Hepatocyte (in vitro differentiated cells): Measurements from ENCODE around the gene OSTC. TPM values are rescaled to one million over a fixed set of nuclear protein-coding genes. Genes with fewer than 3 reads are reported as not detected.
"Not testable (repeated sequence)": the region's sequence is repeated elsewhere in the genome, so short reads cannot be mapped to it uniquely, and the experiment has no call there.

Experiments
- DNase-seq: peaks from one replicate; pipeline ENCODE4 v3.0.0-alpha.2; 2016; ENCODE audit warnings: low spot score
- H2AFZ ChIP-seq: fragments of 200-600 bp; sonication (generic); 2 replicates; pipeline ENCODE4 v1.6.0; 2016; ENCODE audit warnings: antibody characterized with exemption, mild to moderate bottlenecking
- H3K27ac ChIP-seq: fragments of 200-600 bp; sonication (generic); 2 replicates; pipeline ENCODE4 v1.5.1; 2016; ENCODE audit warnings: mild to moderate bottlenecking
- H3K27me3 ChIP-seq: fragments of 200-600 bp; sonication (generic); 2 replicates; pipeline ENCODE4 v1.6.1; 2016
- H3K36me3 ChIP-seq: fragments of 200-600 bp; sonication (generic); replicated peaks from 2 replicates; pipeline ENCODE4 v1.5.1; 2016; ENCODE audit warnings: low read depth; ENCODE audit not compliant: insufficient read depth
- H3K4me1 ChIP-seq: fragments of 200-600 bp; sonication (generic); 2 replicates; pipeline ENCODE4 v1.5.1; 2016; ENCODE audit warnings: mild to moderate bottlenecking, moderate library complexity; ENCODE audit not compliant: insufficient read depth
- H3K4me2 ChIP-seq: fragments of 200-600 bp; sonication (generic); 2 replicates; pipeline ENCODE4 v1.6.0; 2016
- H3K4me3 ChIP-seq: fragments of 200-600 bp; sonication (generic); 2 replicates; pipeline ENCODE4 v1.5.1; 2016; ENCODE audit warnings: mild to moderate bottlenecking
- H3K79me2 ChIP-seq: fragments of 200-600 bp; sonication (generic); 2 replicates; pipeline ENCODE4 v1.6.0; 2017; ENCODE audit warnings: mild to moderate bottlenecking
- H3K9me2 ChIP-seq: fragments of 200-600 bp; sonication (generic); replicated peaks from 2 replicates; pipeline ENCODE4 v1.6.0; 2017; ENCODE audit warnings: mild to moderate bottlenecking; ENCODE audit not compliant: insufficient read depth
- H3K9me3 ChIP-seq: fragments of 200-600 bp; sonication (generic); 2 replicates; pipeline ENCODE4 v1.5.1; 2016; ENCODE audit warnings: low read depth, mild to moderate bottlenecking
- H4K20me1 ChIP-seq: fragments of 200-600 bp; sonication (generic); 2 replicates; pipeline ENCODE4 v1.6.0; 2016; ENCODE audit warnings: mild to moderate bottlenecking; ENCODE audit not compliant: insufficient read depth, poor library complexity, severe bottlenecking
- EZH2 ChIP-seq: fragments of 200-600 bp; sonication (generic); IDR thresholded peaks from 2 replicates; pipeline ENCODE4 v1.6.1; 2016; ENCODE audit warnings: antibody characterized with exemption, mild to moderate bottlenecking, borderline replicate concordance
- EZH2phosphoT487 ChIP-seq: fragments of 200-600 bp; sonication (generic); IDR thresholded peaks from one replicate; pipeline ENCODE4 v1.6.1; 2018; ENCODE audit warnings: antibody characterized with exemption, mild to moderate bottlenecking, low read depth, moderate library complexity; ENCODE audit not compliant: unreplicated experiment, severe bottlenecking
- WGBS: methylation state at CpG from one replicate; pipeline ENCODE4 v1.1.6; 2016; ENCODE audit warnings: low lambda C conversion rate; ENCODE audit errors: missing lambda C conversion rate; 5-methylcytosine and 5-hydroxymethylcytosine counted together
- polyA plus RNA-seq: library from polyadenylated mRNA; unstranded; fragments of >200 nt; fragmentation: Nextera tagmentation; extraction: Ambion mirVana; gene quantifications from 2 replicates; pipeline ENCODE4 v1.2.1, GENCODE V29; 2016
- total RNA-seq: library from RNA; depleted of rRNA; stranded (reverse); fragments of >200 nt; gene quantifications from 2 replicates; pipeline ENCODE4 v1.2.3, GENCODE V29; 2014
- TF ChIP-seq, protein P1 (sequence below): fragments of 200-600 bp; sonication (generic); IDR thresholded peaks from 2 replicates; pipeline ENCODE4 v1.5.1; 2016; ENCODE audit warnings: antibody characterized with exemption, mild to moderate bottlenecking; ENCODE audit not compliant: poor library complexity

Gene OSTC
- total and polyA plus RNA-seq, 2 experiments from 2014 or later: 372 to 425 TPM

DNA sequence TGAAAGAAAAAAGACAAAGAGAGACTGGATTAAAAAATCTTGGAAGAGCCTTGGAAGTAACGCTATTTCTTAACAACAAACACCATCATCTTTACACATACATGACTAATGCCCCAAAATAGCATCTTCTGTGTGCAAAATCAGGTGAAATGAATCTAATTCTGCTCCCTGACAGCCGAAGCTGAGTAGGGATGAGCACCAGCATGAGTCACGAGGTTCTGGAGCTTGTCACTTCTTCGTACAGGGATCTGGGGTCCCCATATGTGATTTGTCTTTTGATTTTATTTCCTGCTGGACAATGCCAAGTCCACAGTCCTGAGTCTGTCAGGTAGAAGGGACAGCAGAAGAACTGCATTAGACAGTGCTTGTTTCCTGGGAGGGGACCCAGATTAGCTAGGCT, 55.9 kb downstream of the OSTC start:
- DNase-seq: no peak
- H3K4me1 ChIP-seq: no peaks in the 10 kb centered on the region
- no peaks in the 10 kb centered on the region for H4K20me1 ChIP-seq
- WGBS: 65% methylated on average over 4 of the region's 4 CpGs
- no peaks in the 10 kb centered on the region for H3K79me2 ChIP-seq
- no peak overlapping the region for H3K27ac ChIP-seq
- TF ChIP-seq, protein P1, sequence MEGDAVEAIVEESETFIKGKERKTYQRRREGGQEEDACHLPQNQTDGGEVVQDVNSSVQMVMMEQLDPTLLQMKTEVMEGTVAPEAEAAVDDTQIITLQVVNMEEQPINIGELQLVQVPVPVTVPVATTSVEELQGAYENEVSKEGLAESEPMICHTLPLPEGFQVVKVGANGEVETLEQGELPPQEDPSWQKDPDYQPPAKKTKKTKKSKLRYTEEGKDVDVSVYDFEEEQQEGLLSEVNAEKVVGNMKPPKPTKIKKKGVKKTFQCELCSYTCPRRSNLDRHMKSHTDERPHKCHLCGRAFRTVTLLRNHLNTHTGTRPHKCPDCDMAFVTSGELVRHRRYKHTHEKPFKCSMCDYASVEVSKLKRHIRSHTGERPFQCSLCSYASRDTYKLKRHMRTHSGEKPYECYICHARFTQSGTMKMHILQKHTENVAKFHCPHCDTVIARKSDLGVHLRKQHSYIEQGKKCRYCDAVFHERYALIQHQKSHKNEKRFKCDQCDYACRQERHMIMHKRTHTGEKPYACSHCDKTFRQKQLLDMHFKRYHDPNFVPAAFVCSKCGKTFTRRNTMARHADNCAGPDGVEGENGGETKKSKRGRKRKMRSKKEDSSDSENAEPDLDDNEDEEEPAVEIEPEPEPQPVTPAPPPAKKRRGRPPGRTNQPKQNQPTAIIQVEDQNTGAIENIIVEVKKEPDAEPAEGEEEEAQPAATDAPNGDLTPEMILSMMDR: no peak
- no peak for TF ChIP-seq EZH2phosphoT487
- no peak for TF ChIP-seq EZH2
- no peaks in the 10 kb centered on the region for H3K27me3 ChIP-seq
- no peaks in the 10 kb centered on the region for H3K9me2 ChIP-seq
- no peaks in the 10 kb centered on the region for H3K9me3 ChIP-seq
- H3K4me2 ChIP-seq: no peak overlapping the region
- H3K4me3 ChIP-seq: no peak overlapping the region
- no peak overlapping the region for H2AFZ ChIP-seq
- H3K36me3 ChIP-seq: no peaks in the 10 kb centered on the region

DNA sequence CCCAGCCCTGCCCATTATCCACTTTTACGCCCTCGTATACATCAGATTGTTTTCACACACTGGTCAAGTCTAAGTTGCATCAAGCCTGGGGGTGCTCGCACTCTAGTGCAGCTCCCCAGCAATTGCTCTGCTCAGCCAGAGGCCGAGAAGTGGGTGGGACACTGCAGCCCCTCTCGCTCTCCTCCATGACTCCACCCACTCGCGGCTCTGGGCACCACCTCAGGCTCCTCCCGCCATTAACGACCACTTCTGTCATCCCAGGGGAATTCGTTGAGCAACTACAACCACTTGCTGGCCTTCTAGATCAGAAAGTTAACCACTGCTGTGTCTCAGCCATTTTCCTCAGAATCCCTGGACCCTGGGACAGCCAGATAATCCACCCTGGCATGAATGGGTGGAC, 58.8 kb downstream of the OSTC start:
- WGBS: 89% methylated on average over 10 of the region's 10 CpGs

DNA sequence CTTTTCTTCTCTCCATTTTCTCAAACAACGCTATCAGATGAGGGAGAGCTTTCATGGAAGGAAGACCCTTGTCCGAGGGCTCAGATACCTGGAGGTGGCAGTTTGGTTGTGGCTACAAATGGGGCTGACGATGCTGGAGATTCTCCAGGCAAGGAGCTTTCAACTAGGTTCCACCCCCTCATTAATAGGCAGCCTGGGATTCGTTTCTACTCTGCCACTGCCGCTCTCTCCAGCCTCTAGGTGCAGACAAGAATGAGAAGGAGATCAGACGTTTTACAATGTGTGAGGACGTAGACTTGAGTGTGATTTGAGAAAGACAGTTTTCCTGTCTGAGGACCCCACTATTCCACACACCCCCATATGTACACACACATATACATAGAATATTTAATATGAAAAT, 59.3 kb downstream of the OSTC start:
- Histone ChIP-seq H2AFZ (no peak overlapping the region), H3K4me1 (peaks cover under 1% of the 10 kb centered on the region), H3K9me3 (no peaks in the 10 kb centered on the region), H3K4me2 (no peak overlapping the region), H3K79me2 (no peaks in the 10 kb centered on the region), H3K27ac (no peak overlapping the region), H3K27me3 (no peaks in the 10 kb centered on the region), H3K36me3 (no peaks in the 10 kb centered on the region), H4K20me1 (no peaks in the 10 kb centered on the region), H3K4me3 (no peak overlapping the region), H3K9me2 (no peaks in the 10 kb centered on the region)
- WGBS: 62% methylated on average over 7 of the region's 7 CpGs
- no peak for DNase-seq
- TF ChIP-seq EZH2phosphoT487 (no peak), EZH2 (no peak)
- TF ChIP-seq, protein P1: no peak

More for the DNA sequence above, 58.8 kb downstream of the OSTC start:
- Histone ChIP-seq H3K9me2 (no peaks in the 10 kb centered on the region), H3K79me2 (no peaks in the 10 kb centered on the region), H3K27ac (no peak overlapping the region), H4K20me1 (no peaks in the 10 kb centered on the region), H3K9me3 (no peaks in the 10 kb centered on the region), H3K27me3 (no peaks in the 10 kb centered on the region), H3K4me1 (no peaks in the 10 kb centered on the region), H2AFZ (no peak overlapping the region), H3K4me2 (no peak overlapping the region), H3K36me3 (no peaks in the 10 kb centered on the region), H3K4me3 (no peak overlapping the region)
- TF ChIP-seq, protein P1: no peak
- no peak for TF ChIP-seq EZH2
- no peak for TF ChIP-seq EZH2phosphoT487
- no peak for DNase-seq

DNA sequence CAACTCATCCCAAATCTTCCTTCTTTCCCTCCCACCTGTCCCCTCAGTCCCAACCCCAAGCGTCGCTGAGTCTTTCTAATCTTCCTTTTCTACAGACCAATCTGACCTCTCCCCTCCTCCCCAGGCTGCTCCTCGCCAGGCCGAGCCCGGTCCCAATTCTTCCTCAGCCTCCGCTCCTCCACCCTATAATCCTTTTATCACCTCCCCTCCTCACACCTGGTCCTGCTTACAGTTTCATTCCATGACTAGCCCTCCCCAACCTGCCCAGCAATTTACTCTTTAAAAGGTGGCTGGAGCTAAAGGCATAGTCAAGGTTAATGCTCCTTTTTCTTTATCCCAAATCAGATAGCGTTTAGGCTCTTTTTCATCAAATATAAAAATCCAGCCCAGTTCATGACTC, 60.2 kb downstream of the OSTC start:
- H3K9me3 ChIP-seq, H3K4me2 ChIP-seq, H4K20me1 ChIP-seq, H3K36me3 ChIP-seq, H3K4me1 ChIP-seq, H3K27me3 ChIP-seq, H3K9me2 ChIP-seq, H3K4me3 ChIP-seq, H2AFZ ChIP-seq, H3K27ac ChIP-seq, DNase-seq, H3K79me2 ChIP-seq: not testable (repeated sequence)
- 61% methylated on average over 7 of the region's 7 CpGs for WGBS
